OCI-LY1 (cell line): ENCODE data around the gene CYP17A1.

ENCODE experiments used
- H2AFZ ChIP-seq: fragments of 200-600 bp; sonication (generic), shearing (Covaris generic); 2 replicates; pipeline ENCODE4 v1.6.0; 2014; ENCODE audit warnings: antibody characterized with exemption, mild to moderate bottlenecking, low read length
- H3F3A ChIP-seq: fragments of 200-600 bp; sonication (generic), shearing (Covaris generic); 2 replicates; pipeline ENCODE4 v1.6.0; 2014; ENCODE audit warnings: mild to moderate bottlenecking, antibody characterized with exemption, low read length, moderate library complexity; ENCODE audit not compliant: insufficient read depth
- H3K27ac ChIP-seq: fragments of 200-600 bp; sonication (generic); 2 replicates; pipeline ENCODE4 v1.5.1; 2014; ENCODE audit warnings: low read length, mixed run types, mild to moderate bottlenecking, low read depth; ENCODE audit not compliant: poor library complexity, severe bottlenecking
- H3K27me3 ChIP-seq: fragments of 200-600 bp; sonication (generic); 2 replicates; pipeline ENCODE4 v1.6.0; 2014; ENCODE audit warnings: antibody characterized with exemption, mild to moderate bottlenecking, low read length, moderate library complexity; ENCODE audit not compliant: insufficient read depth
- H3K36me3 ChIP-seq: fragments of 200-600 bp; sonication (generic); 2 replicates; pipeline ENCODE4 v1.6.1; 2014; ENCODE audit warnings: mild to moderate bottlenecking, antibody characterized with exemption, low read length, moderate library complexity, mixed read lengths; ENCODE audit not compliant: insufficient read depth
- H3K4me1 ChIP-seq: fragments of 200-600 bp; sonication (generic); 2 replicates; pipeline ENCODE4 v1.5.1; 2014; ENCODE audit warnings: mild to moderate bottlenecking, low read length, moderate library complexity; ENCODE audit not compliant: insufficient read depth, severe bottlenecking
- H3K4me2 ChIP-seq: fragments of 200-600 bp; sonication (generic), shearing (Covaris generic); 2 replicates; pipeline ENCODE4 v1.6.1; 2014; ENCODE audit warnings: low read length
- H3K4me3 ChIP-seq: fragments of 200-600 bp; sonication (generic); 2 replicates; pipeline ENCODE4 v1.5.1; 2014; ENCODE audit warnings: low read length, low read depth, mild to moderate bottlenecking, mixed read lengths; ENCODE audit not compliant: poor library complexity, severe bottlenecking
- H3K79me2 ChIP-seq: fragments of 200-600 bp; shearing (Covaris generic); 2 replicates; pipeline ENCODE4 v1.6.1; 2016; ENCODE audit warnings: mixed run types, low read length, mixed read lengths; ENCODE audit not compliant: insufficient read depth
- H3K9ac ChIP-seq: fragments of 200-600 bp; sonication (generic), shearing (Covaris generic); 2 replicates; pipeline ENCODE4 v1.6.1; 2014; ENCODE audit warnings: mild to moderate bottlenecking, low read length, mixed read lengths
- H3K9me2 ChIP-seq: fragments of 200-600 bp; sonication (generic), shearing (Covaris generic); 2 replicates; pipeline ENCODE4 v1.6.1; 2014; ENCODE audit warnings: low read depth, mild to moderate bottlenecking, low read length, mixed read lengths
- H3K9me3 ChIP-seq: fragments of 200-600 bp; shearing (Covaris generic); 2 replicates; pipeline ENCODE4 v1.6.1; 2014; ENCODE audit warnings: low read length, mixed read lengths
- H4K20me1 ChIP-seq: fragments of 200-600 bp; sonication (generic), shearing (Covaris generic); 2 replicates; pipeline ENCODE4 v1.6.0; 2016; ENCODE audit warnings: mild to moderate bottlenecking, low read length; ENCODE audit not compliant: insufficient read depth
- EZH2 ChIP-seq: fragments of 200-600 bp; sonication (generic), shearing (Covaris generic); IDR thresholded peaks from 2 replicates; pipeline ENCODE4 v1.8.0; 2017; ENCODE audit warnings: borderline replicate concordance, mixed run types, mild to moderate bottlenecking, antibody characterized with exemption, low read length, moderate library complexity, mixed read lengths
- TF ChIP-seq, protein P1 (sequence below): fragments of 200-600 bp; sonication (generic), shearing (Covaris generic); IDR thresholded peaks from 2 replicates; pipeline ENCODE4 v1.5.1; 2017; ENCODE audit warnings: mild to moderate bottlenecking, antibody characterized with exemption, low read length, moderate library complexity, mixed read lengths

Gene CYP17A1

DNA sequence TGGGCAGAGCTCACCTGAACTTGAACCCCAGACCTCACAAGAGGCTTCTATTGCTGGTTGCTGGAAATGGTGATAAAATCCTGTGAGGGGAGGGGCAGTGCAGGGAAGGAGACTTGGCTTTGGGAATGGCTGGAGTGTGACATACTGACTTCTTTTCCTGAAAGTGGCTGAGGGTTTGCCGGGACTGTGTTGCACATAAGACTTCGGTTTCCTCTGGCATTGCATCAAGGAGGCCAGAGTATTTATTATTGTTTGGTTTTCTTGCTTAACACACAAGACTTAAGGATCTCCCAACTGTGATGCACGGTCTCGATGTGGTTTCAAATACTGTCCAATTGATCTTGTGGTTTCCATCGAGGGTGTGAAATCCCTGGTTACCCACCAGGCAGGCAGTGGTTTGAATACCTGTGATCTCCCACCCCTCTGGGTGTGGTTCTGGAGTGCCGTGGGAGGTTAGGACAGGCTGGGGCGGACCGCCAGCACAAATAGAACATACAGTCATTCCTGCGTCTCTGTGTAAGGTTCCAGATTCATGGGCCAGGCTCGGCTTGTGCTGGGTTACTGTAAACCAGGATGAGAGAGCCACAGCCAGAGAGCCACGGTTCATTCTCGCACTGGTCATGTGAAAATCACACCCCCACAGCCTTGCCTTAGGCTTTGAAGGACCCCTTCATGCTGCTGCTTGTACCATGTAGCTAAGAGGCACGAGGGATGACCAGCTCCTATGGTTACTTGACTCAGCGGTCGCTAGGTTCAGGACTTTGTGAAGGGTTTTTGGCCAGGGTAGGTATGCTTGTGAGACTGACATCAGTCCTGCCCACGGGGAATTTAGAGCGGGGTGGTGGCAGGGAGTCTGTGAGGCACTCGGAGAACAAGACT is 54.3 kb downstream of the CYP17A1 start:
- Histone ChIP-seq H3K79me2 (no peaks in the 10 kb centered on the region), H3K36me3 (no peaks in the 10 kb centered on the region), H3K4me1 (no peaks in the 10 kb centered on the region), H3K4me2 (no peak overlapping the region), H3F3A (no peaks in the 10 kb centered on the region), H3K27ac (no peak overlapping the region), H3K4me3 (no peak overlapping the region), H3K9me3 (no peaks in the 10 kb centered on the region), H3K9me2 (no peaks in the 10 kb centered on the region), H3K9ac (no peak overlapping the region), H2AFZ (no peak overlapping the region), H3K27me3 (no peaks in the 10 kb centered on the region), H4K20me1 (no peaks in the 10 kb centered on the region)
- TF ChIP-seq, protein P1, sequence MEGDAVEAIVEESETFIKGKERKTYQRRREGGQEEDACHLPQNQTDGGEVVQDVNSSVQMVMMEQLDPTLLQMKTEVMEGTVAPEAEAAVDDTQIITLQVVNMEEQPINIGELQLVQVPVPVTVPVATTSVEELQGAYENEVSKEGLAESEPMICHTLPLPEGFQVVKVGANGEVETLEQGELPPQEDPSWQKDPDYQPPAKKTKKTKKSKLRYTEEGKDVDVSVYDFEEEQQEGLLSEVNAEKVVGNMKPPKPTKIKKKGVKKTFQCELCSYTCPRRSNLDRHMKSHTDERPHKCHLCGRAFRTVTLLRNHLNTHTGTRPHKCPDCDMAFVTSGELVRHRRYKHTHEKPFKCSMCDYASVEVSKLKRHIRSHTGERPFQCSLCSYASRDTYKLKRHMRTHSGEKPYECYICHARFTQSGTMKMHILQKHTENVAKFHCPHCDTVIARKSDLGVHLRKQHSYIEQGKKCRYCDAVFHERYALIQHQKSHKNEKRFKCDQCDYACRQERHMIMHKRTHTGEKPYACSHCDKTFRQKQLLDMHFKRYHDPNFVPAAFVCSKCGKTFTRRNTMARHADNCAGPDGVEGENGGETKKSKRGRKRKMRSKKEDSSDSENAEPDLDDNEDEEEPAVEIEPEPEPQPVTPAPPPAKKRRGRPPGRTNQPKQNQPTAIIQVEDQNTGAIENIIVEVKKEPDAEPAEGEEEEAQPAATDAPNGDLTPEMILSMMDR, result no peak
- no peak for TF ChIP-seq EZH2

DNA sequence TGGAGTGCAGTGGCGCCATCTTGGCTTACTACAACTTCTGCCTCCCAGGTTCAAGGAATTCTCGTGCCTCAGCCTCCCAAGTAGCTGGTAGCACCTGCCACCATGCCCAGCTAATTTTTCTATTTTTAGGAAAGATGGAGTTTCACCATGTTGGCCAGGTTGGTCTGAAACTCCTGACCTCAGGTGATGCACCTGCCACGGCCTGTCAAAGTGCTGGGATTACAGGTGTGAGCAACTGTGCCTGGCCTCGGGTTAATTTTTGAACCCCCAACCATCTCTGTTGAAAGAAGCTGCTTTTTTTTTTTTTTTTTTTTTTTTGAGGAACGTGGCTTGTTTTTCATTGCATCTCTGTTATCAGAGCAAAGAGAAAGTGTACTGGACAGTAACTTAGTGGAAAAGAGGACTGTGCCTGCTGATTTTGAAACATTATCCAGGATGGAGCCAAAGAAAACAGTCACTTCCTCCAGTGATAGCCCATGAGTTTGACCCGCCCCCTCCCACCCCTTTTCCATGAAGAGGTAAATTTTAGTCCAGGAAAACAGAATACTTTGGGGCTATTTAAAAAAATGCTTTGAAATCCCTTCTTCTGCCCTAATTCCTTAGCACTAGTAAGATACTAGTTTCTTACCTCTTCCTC is 55.2 kb downstream of the CYP17A1 start:
- Histone ChIP-seq H3K27me3 (no peaks in the 10 kb centered on the region), H3F3A (no peaks in the 10 kb centered on the region), H3K4me3 (no peak overlapping the region), H3K27ac (no peak overlapping the region), H3K9me3 (no peaks in the 10 kb centered on the region), H3K4me1 (no peaks in the 10 kb centered on the region), H4K20me1 (no peaks in the 10 kb centered on the region), H2AFZ (no peak overlapping the region), H3K36me3 (no peaks in the 10 kb centered on the region), H3K9ac (no peak overlapping the region), H3K9me2 (no peaks in the 10 kb centered on the region), H3K79me2 (no peaks in the 10 kb centered on the region), H3K4me2 (no peak overlapping the region)
- TF ChIP-seq, protein P1, result no peak
- no peak for TF ChIP-seq EZH2

DNA sequence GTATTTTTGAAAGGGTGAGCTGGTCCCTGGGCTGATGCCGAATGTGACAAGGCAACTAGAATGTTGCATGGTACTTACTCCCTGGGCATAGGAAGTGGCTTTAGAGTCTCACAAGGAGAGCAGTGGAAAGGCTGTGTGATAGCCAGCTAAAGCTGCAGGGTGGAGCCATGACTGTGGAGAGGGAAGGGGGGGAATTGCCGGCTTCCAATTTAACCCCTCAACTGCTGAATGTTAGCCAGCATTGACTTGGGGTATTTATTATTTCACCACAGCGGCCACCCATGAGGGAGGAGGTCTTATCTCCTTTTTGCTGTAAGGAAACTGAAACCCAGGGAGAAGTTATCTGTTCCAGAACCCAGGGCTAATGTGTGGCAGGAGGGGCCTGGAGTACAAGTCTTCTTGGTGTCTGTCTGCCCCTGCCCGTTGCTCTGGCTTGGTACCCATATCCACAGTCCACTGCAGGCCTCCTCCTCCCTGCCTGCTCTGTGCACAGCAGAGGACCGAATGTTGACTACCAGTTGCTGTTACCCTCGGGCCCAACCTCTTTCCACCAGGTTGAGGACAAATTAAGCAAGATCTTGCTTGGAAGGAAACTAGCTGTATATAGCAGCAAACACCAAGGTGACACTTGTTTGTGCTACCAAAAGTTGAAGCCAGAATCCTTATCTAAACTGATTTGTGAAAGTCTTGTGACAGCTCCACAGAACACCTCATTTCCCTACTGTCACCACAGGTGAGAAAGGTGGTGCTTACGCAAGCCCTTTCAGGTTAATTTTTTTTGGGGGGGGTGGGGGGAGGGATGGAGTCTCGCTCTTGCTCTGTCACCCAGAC is 55.9 kb downstream of the CYP17A1 start:
- Histone ChIP-seq H3F3A (no peaks in the 10 kb centered on the region), H3K4me2 (no peak overlapping the region)

More for the DNA sequence above, 55.9 kb downstream of the CYP17A1 start:
- Histone ChIP-seq H4K20me1 (no peaks in the 10 kb centered on the region), H3K9me3 (no peaks in the 10 kb centered on the region), H3K36me3 (no peaks in the 10 kb centered on the region), H3K4me3 (no peak overlapping the region), H3K27me3 (no peaks in the 10 kb centered on the region), H3K4me1 (peaks cover 7% of the 10 kb centered on the region), H3K9me2 (no peaks in the 10 kb centered on the region), H3K79me2 (no peaks in the 10 kb centered on the region), H3K27ac (no peak overlapping the region), H3K9ac (no peak overlapping the region), H2AFZ (no peak overlapping the region)
- TF ChIP-seq EZH2, result no peak
- TF ChIP-seq, protein P1, result no peak
